NCI-H526 treated with DMSO at 0.1 percent for 48 hours (cell line): ENCODE measurements around the gene MORN5.

Experiments used
- DNase-seq: peaks from one replicate; lab custom pipeline; 2025; lab: John Stamatoyannopoulos, UW

MORN5 gene

GRCh38 chr9:122192261-122192875, 32.7 kb downstream of the MORN5 start:
- DNase-seq = no peak

GRCh38 chr9:122192914-122193525, 33.3 kb downstream of the MORN5 start:
- no peak for DNase-seq

GRCh38 chr9:122193651-122194050, 33.9 kb downstream of the MORN5 start:
- DNase-seq = no peak

- DNase-seq = no peak
Observed at GRCh38 chr9:122195875-122196274, 36.2 kb downstream of the MORN5 start.

GRCh38 chr9:122197426-122197825, 37.7 kb downstream of the MORN5 start:
- peak; percentile 28 for DNase-seq

- DNase-seq = no peak
Observed at GRCh38 chr9:122197882-122198281, 38.2 kb downstream of the MORN5 start.

- no peak for DNase-seq
Observed at GRCh38 chr9:122200960-122201595, 41.4 kb downstream of the MORN5 start.

GRCh38 chr9:122201641-122202040, 41.9 kb downstream of the MORN5 start:
- DNase-seq = no peak

GRCh38 chr9:122202111-122202510, 42.4 kb downstream of the MORN5 start:
- DNase-seq = no peak

- no peak for DNase-seq
Observed at GRCh38 chr9:122204055-122204454, 44.3 kb downstream of the MORN5 start.

- DNase-seq = no peak
Observed at GRCh38 chr9:122204491-122204890, 44.8 kb downstream of the MORN5 start.

- DNase-seq = no peak
Observed at GRCh38 chr9:122205176-122205575, 45.5 kb downstream of the MORN5 start.

- DNase-seq = no peak
Observed at GRCh38 chr9:122206118-122207046, 46.7 kb downstream of the MORN5 start.

- DNase-seq = no peak
Observed at GRCh38 chr9:122207096-122207495, 47.4 kb downstream of the MORN5 start.

GRCh38 chr9:122209451-122209850, 49.7 kb downstream of the MORN5 start:
- DNase-seq = no peak

- DNase-seq = no peak
Observed at GRCh38 chr9:122212473-122213004, 52.8 kb downstream of the MORN5 start.

GRCh38 chr9:122213102-122213588, 53.4 kb downstream of the MORN5 start:
- DNase-seq = no peak

- DNase-seq = peak; percentile 67
Observed at GRCh38 chr9:122213589-122214413, 54.1 kb downstream of the MORN5 start.

- DNase-seq = no peak
Observed at GRCh38 chr9:122214507-122214906, 54.8 kb downstream of the MORN5 start.

- no peak for DNase-seq
Observed at GRCh38 chr9:122215663-122216062, 56.0 kb downstream of the MORN5 start.

GRCh38 chr9:122216138-122216797, 56.6 kb downstream of the MORN5 start:
- no peak for DNase-seq
